GM21737 (cell line): ENCODE measurements around the gene SNX27.

ENCODE experiments used
- ATAC-seq: cut with Tn5 transposase; IDR thresholded peaks from one replicate; pipeline ENCODE4 v1.9.1; 2021; ENCODE audit warnings: mild to moderate bottlenecking, moderate library complexity; ENCODE audit not compliant: unreplicated experiment

SNX27 gene

GRCh38 chr1:151702936-151703335, 91.1 kb downstream of the SNX27 start:
- no peak for ATAC-seq

GRCh38 chr1:151703813-151704212, 92.0 kb downstream of the SNX27 start:
- ATAC-seq = no peak

GRCh38 chr1:151704246-151704645, 92.4 kb downstream of the SNX27 start:
- no peak for ATAC-seq

GRCh38 chr1:151705146-151705545, 93.3 kb downstream of the SNX27 start:
- ATAC-seq = no peak

- ATAC-seq = no peak
Observed at GRCh38 chr1:151705753-151706463, 94.1 kb downstream of the SNX27 start.

GRCh38 chr1:151706464-151707415, 94.9 kb downstream of the SNX27 start:
- no peak for ATAC-seq

- no peak for ATAC-seq
Observed at GRCh38 chr1:151707541-151708065, 95.8 kb downstream of the SNX27 start.

GRCh38 chr1:151708891-151709290, 97.0 kb downstream of the SNX27 start:
- no peak for ATAC-seq

- no peak for ATAC-seq
Observed at GRCh38 chr1:151710187-151710840, 98.5 kb downstream of the SNX27 start.

GRCh38 chr1:151711044-151711800, 99.4 kb downstream of the SNX27 start:
- ATAC-seq = no peak

GRCh38 chr1:151711951-151712350, 100.1 kb downstream of the SNX27 start:
- no peak for ATAC-seq

- no peak for ATAC-seq
Observed at GRCh38 chr1:151713044-151713443, 101.2 kb downstream of the SNX27 start.

- ATAC-seq = no peak
Observed at GRCh38 chr1:151713874-151714273, 102.0 kb downstream of the SNX27 start.

- no peak for ATAC-seq
Observed at GRCh38 chr1:151714820-151715725, 103.2 kb downstream of the SNX27 start.

GRCh38 chr1:151715726-151716404, 104.0 kb downstream of the SNX27 start:
- ATAC-seq = no peak

GRCh38 chr1:151716405-151716762, 104.5 kb downstream of the SNX27 start:
- no peak for ATAC-seq

- no peak for ATAC-seq
Observed at GRCh38 chr1:151716771-151717631, 105.2 kb downstream of the SNX27 start, which contains the start of gene CELF3. Gene CELF3, minus strand, starts transcription at chr1:151716803. Its CDS starts 783 bp downstream, at chr1:151716020.

GRCh38 chr1:151718011-151718431, 106.2 kb downstream of the SNX27 start:
- ATAC-seq = no peak
